ENCODE results near the gene PTPN1. TPM values are rescaled to one million over a fixed set of nuclear protein-coding genes. Genes with fewer than 3 reads are reported as not detected.

Gene PTPN1
- total and polyA plus RNA-seq, 2 of the 13 experiments (the other 11 are each of a cell fraction or from before 2014, with no cell fraction given): 17.7 to 37.2 TPM

- TF ChIP-seq ZHX1 (CRISPR knock-in tag; IDR thresholded peaks at IDR 0.05; ENCODE audit: low read depth): no peak
- TF ChIP-seq ZNF704 (CRISPR knock-in tag; IDR thresholded peaks at IDR 0.05; ENCODE audit: borderline replicate concordance): no peak
- no peak for TF ChIP-seq ZNF264 (CRISPR knock-in tag; IDR thresholded peaks at IDR 0.05)
- TF ChIP-seq, protein P1, sequence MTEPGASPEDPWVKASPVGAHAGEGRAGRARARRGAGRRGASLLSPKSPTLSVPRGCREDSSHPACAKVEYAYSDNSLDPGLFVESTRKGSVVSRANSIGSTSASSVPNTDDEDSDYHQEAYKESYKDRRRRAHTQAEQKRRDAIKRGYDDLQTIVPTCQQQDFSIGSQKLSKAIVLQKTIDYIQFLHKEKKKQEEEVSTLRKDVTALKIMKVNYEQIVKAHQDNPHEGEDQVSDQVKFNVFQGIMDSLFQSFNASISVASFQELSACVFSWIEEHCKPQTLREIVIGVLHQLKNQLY (CRISPR knock-in tag; IDR thresholded peaks at IDR 0.05): no peak
- peak; percentile 35; the same call in 1 of the 2 replicates for TF ChIP-seq ZGPAT (CRISPR knock-in tag; IDR thresholded peaks at IDR 0.05)
- no peak for TF ChIP-seq RARG (CRISPR knock-in tag; IDR thresholded peaks at IDR 0.05; ENCODE audit: low read depth)
- no peak for TF ChIP-seq ZBTB2 (CRISPR knock-in tag; IDR thresholded peaks at IDR 0.05; ENCODE audit: low read depth)
- no peak for TF ChIP-seq ZKSCAN1 (IDR thresholded peaks at IDR 0.05; ENCODE audit: low read length)
- peak; percentile 70; the same call in 1 of the 2 replicates for TF ChIP-seq CBFB (CRISPR knock-in tag; IDR thresholded peaks at IDR 0.05)
- peak; percentile 22; the same call in 1 of the 2 replicates for TF ChIP-seq ETV5 (CRISPR knock-in tag; IDR thresholded peaks at IDR 0.05; ENCODE audit: borderline replicate concordance)
- no peak for TF ChIP-seq ZNF383 (CRISPR knock-in tag; IDR thresholded peaks at IDR 0.05; ENCODE audit: borderline replicate concordance)
- 0 out of 2 replicates have a peak, but pooled peaks have one; percentile 62 for TF ChIP-seq DNMT3B (CRISPR knock-in tag; conservative IDR thresholded peaks at IDR 0.05)
- TF ChIP-seq TFDP2 (CRISPR knock-in tag; IDR thresholded peaks at IDR 0.05): peak; percentile 36; the same call in 1 of the 2 replicates
- no peak; the same call in 1 of the 2 replicates for TF ChIP-seq TMF1 (CRISPR knock-in tag; IDR thresholded peaks at IDR 0.05; ENCODE audit: low read depth)
- peak; percentile 60; the same call in 1 of the 2 replicates for TF ChIP-seq ZNF792 (CRISPR knock-in tag; IDR thresholded peaks at IDR 0.05)
- no peak for TF ChIP-seq MXD4 (CRISPR knock-in tag; IDR thresholded peaks at IDR 0.05)
- TF ChIP-seq ZC3H4 (CRISPR knock-in tag; IDR thresholded peaks at IDR 0.05; ENCODE audit: borderline replicate concordance): no peak
- TF ChIP-seq RFX5 (IDR thresholded peaks at IDR 0.05; ENCODE audit: low read depth, low read length): no peak
- no peak for TF ChIP-seq MTF1 (CRISPR knock-in tag; IDR thresholded peaks at IDR 0.05)
- no peak for TF ChIP-seq NBN (conservative IDR thresholded peaks at IDR 0.05)
- no peak for TF ChIP-seq ZBTB1 (CRISPR knock-in tag; IDR thresholded peaks at IDR 0.05; ENCODE audit: borderline replicate concordance)
- no peak for TF ChIP-seq GTF2F1 (IDR thresholded peaks at IDR 0.05; ENCODE audit: low read length)
Observed at GRCh38 chr20:50588034-50588736, 78.0 kb downstream of the PTPN1 start (continued).
